AG10803 (cell line): ENCODE data around the gene EXOC4.

Source experiments
- DNase-seq: peaks from one replicate; pipeline ENCODE4 v3.0.0; 2010; ENCODE audit warnings: low read depth
- H3K4me3 ChIP-seq: 2 replicates; pipeline ENCODE4 v1.5.1; 2011; ENCODE audit warnings: mild to moderate bottlenecking, low read length, control low read depth
- TF ChIP-seq, protein P1 (sequence below): conservative IDR thresholded peaks from 2 replicates; pipeline ENCODE4 v1.5.1; 2011; ENCODE audit warnings: mild to moderate bottlenecking, low read length, control low read depth, inconsistent platforms

The EXOC4 gene

DNA sequence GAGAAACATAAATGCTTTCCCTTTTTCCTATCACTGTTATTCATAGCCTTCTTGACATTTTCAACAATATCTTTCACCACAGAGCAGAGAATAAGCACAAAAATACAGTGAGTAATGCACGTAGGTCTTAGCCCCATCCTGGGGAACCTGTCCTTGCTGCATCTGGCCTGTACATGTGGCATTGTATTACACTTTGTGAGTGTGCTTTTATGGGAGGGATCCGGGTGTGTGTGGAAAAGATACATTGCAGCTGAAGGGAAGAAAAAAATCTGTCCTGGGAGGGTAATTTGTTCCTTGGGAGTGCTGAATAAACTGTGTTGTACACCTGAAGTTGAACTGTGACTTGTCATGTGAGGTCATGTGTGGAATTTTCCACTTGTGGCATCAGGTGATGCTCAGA is 451.6 kb downstream of the EXOC4 start:
- DNase-seq = no peak
- H3K4me3 ChIP-seq = no peak overlapping the region
- TF ChIP-seq, protein P1, sequence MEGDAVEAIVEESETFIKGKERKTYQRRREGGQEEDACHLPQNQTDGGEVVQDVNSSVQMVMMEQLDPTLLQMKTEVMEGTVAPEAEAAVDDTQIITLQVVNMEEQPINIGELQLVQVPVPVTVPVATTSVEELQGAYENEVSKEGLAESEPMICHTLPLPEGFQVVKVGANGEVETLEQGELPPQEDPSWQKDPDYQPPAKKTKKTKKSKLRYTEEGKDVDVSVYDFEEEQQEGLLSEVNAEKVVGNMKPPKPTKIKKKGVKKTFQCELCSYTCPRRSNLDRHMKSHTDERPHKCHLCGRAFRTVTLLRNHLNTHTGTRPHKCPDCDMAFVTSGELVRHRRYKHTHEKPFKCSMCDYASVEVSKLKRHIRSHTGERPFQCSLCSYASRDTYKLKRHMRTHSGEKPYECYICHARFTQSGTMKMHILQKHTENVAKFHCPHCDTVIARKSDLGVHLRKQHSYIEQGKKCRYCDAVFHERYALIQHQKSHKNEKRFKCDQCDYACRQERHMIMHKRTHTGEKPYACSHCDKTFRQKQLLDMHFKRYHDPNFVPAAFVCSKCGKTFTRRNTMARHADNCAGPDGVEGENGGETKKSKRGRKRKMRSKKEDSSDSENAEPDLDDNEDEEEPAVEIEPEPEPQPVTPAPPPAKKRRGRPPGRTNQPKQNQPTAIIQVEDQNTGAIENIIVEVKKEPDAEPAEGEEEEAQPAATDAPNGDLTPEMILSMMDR = no peak

DNA sequence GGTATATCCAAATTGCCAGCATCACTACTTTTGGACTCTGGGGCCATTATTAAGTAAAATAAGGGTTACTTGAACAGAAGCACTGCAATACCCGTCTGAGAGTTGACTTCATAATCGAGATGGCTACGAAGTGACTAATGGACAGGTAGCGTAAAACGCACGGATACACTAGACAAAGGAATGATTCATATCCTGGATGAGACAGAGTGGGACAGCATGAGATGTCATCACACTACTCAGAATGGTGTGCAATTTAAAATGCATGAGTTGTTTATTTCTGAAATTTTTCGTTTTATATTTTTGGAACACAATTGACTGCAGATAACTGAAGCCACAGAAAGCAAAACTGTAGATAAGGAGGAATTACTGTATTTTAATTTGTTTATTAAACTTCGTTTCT is 452.7 kb downstream of the EXOC4 start:
- DNase-seq = peak; percentile 43
- H3K4me3 ChIP-seq = no peak overlapping the region
- TF ChIP-seq, protein P1 = no peak

DNA sequence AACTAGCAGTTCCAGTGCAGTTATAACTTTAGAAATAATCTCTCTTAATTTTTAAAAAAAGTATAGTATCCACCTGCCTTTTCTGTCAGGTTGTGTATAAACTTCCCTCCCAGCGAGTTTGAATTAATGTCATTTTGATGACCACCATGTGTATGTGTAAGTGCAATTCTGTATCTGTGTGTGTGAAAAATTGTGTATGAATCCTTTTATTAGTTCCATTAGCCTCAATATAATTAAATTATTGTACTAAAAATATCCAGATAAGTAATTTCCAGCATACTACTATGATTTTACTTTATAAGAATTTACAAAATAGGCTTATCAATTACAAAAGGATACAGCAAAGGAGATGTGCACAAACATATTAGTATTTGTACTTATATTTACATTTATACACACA is 453.1 kb downstream of the EXOC4 start:
- no peak for DNase-seq
- TF ChIP-seq, protein P1 = no peak
- H3K4me3 ChIP-seq = no peak overlapping the region

DNA sequence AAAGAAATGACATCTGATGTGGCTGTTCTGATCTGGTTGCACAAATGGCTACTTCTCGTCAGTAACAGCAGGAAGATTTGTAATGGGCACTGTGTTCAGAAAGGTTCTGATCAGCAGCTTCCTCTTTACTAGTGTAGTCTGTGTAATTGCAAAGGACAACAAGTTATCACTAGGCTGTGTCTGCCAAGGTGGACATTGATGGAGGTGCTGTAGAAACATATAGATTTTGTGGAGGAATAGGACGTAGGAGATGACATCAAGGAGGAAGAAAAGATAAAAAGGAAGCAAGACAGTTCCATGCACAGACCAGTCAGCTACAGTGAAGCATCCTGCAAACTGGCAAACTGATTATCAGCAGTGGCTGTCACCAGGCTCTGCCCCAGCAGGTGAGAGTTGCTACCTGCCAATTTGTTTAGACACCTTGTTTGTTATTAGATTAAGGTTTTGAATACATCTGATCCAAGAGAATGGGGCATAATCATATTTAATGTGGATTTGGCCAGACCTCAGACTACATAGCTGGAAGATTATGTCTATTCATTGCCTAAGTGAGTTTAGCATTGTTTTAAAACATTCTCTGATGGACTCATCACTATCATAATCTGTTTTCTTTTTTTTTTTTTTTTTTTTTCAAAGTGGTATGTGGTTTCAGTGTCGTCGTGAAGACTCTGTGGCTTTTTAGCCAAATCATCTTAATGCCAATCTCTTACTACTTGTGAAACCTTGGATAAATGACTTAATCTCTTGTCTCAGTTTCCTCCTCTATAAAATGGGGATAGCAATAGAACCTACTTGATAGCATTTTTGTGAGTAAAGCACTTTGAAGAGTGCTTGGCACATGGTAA is 456.4 kb downstream of the EXOC4 start:
- DNase-seq = peak; percentile 54
- no peak overlapping the region for H3K4me3 ChIP-seq
- TF ChIP-seq, protein P1 = no peak

DNA sequence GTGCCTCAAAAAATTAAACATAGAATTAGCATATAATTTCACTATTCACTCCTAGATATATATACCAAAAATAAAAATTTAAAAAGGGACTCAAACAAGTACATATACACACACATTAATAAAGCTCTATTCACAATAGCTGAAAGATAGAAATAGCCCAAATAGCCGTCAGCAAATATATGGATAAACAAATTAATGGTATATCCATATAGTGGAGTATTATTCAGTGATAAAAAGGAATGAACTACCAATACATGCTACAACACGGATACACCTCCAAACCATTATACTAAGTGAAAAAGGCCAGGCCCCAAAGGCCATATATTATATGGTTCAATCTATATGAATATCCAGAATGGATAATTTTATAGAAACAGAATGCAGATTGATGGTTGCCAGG is 459.7 kb downstream of the EXOC4 start:
- H3K4me3 ChIP-seq = no peak overlapping the region
- TF ChIP-seq, protein P1 = no peak
- DNase-seq = no peak

DNA sequence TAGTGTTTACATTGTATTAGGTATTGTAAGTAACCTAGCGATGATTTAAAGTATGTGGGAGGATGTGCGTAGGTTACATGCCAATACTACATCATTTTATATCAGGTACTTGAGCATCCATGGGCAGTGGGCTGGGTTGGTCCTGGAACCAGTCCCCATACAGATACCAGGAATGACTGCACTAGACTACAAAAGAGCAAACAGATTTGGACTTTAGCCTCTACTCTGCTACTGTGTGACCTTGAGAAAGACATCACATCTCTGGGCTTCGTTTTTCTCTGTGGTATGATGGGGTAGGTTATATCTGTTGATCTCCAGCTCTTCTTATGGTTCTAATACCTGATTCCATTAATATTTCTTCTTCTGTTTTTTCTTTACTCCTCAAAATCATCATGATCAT is 461.8 kb downstream of the EXOC4 start:
- DNase-seq = no peak
- no peak overlapping the region for H3K4me3 ChIP-seq
- TF ChIP-seq, protein P1 = no peak

DNA sequence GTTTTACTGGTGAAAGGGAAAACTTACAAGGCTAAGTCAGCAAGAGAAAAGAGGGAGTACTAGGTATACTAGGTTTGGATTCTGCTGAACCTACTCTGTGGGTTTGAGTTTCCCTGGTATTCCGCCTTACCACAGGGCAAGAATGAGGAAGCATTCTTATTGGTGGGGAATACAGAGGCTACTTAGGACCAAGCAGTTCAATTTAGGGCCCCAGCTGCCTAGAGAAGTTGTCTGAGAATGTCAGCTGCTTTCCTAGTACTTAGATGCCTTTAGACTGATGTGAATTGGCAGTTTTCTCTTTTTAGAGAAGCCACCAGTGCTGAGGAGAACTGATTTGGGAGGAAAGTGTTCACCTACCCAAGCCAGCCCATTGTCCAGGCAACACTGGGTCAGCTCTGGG is 465.3 kb downstream of the EXOC4 start:
- no peak overlapping the region for H3K4me3 ChIP-seq
- no peak for DNase-seq
- TF ChIP-seq, protein P1 = no peak
